H1 (cell line): ENCODE measurements around the gene CEACAM1.

Experiments
- ATF3 ChIP-seq: IDR thresholded peaks from 2 replicates; pipeline ENCODE4 v1.6.1; 2011; ENCODE audit warnings: low read depth, mild to moderate bottlenecking, low read length; ENCODE audit not compliant: insufficient read depth
- BRCA1 ChIP-seq: IDR thresholded peaks from 2 replicates; pipeline ENCODE4 v1.6.1; 2012; ENCODE audit warnings: low read depth, low read length, improper control_type of control experiment
- CEBPB ChIP-seq: IDR thresholded peaks from 2 replicates; pipeline ENCODE4 v1.6.1; 2012; ENCODE audit warnings: low read depth, low read length
- EP300 ChIP-seq, 2 experiments: IDR thresholded peaks; 1 replicate in 1 of 2; 2 replicates in 1 of 2; pipeline ENCODE4 v1.6.1; 2011 to 2012; ENCODE audit warnings: low read depth in 2 of 2, low read length in 2 of 2, mild to moderate bottlenecking in 2 of 2, borderline replicate concordance in 1 of 2, inconsistent platforms in 1 of 2, moderate library complexity in 1 of 2
- POLR2A ChIP-seq, 2 experiments: IDR thresholded peaks; 1 replicate in 1 of 2; 2 replicates in 1 of 2; pipeline ENCODE4 v1.6.1; 2011; ENCODE audit warnings: low read depth in 2 of 2, low read length in 2 of 2, mild to moderate bottlenecking in 2 of 2; ENCODE audit errors: control extremely low read depth in 1 of 2
- TF ChIP-seq, protein P1 (sequence below), 3 experiments: IDR thresholded peaks; 1 replicate in 2 of 3; 2 replicates in 1 of 3; pipeline versions ENCODE4 v1.5.1 to v1.6.1; 2011; ENCODE audit warnings: low read length in 3 of 3, mild to moderate bottlenecking in 3 of 3, inconsistent platforms in 2 of 3, low read depth in 1 of 3, moderate library complexity in 1 of 3; ENCODE audit not compliant: insufficient read depth in 1 of 3; ENCODE audit errors: control extremely low read depth in 1 of 3

DNA sequence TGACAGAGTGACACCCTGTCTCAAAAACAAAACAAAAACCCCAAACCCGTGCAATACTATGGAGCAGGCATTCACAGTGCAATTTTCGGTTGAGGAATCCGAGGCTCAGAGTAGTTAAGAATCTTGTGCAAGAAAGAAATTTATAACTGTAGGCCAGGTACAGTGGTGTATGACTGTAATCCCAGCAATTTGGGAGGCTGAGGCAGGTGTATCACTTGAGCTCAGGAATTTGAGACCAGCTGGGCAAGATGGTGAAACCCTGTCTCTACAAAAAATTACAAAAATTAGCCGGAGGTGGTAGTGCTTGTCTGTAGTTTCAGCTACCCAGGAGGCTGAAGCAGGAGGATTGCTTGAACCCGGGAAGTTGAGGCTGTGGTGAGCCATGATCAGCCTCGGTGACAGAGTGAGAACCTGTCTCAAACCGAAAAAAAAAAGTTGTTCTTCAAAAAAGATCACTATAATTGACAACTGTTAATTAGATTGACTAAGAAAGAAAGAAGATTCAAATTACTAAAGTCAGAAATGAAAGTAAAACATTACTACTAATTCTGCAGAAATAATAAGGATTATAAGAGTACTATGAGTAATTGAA is 12.9 kb downstream of the CEACAM1 start:
- no peak for TF ChIP-seq ATF3
- no peak for TF ChIP-seq POLR2A (IDR thresholded peaks at IDR 0.05; ENCODE audit: control extremely low read depth in 1 of 2, low read depth in 2 of 2, low read length in 2 of 2)
- TF ChIP-seq CEBPB: no peak
- TF ChIP-seq, protein P1, sequence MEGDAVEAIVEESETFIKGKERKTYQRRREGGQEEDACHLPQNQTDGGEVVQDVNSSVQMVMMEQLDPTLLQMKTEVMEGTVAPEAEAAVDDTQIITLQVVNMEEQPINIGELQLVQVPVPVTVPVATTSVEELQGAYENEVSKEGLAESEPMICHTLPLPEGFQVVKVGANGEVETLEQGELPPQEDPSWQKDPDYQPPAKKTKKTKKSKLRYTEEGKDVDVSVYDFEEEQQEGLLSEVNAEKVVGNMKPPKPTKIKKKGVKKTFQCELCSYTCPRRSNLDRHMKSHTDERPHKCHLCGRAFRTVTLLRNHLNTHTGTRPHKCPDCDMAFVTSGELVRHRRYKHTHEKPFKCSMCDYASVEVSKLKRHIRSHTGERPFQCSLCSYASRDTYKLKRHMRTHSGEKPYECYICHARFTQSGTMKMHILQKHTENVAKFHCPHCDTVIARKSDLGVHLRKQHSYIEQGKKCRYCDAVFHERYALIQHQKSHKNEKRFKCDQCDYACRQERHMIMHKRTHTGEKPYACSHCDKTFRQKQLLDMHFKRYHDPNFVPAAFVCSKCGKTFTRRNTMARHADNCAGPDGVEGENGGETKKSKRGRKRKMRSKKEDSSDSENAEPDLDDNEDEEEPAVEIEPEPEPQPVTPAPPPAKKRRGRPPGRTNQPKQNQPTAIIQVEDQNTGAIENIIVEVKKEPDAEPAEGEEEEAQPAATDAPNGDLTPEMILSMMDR (IDR thresholded peaks at IDR 0.05; ENCODE audit: control extremely low read depth in 1 of 3, insufficient read depth in 1 of 3, low read depth in 1 of 3, low read length in 3 of 3): no peak
- no peak for TF ChIP-seq EP300 (IDR thresholded peaks at IDR 0.05; ENCODE audit: borderline replicate concordance in 1 of 2, low read depth in 2 of 2, low read length in 2 of 2)
- TF ChIP-seq BRCA1: no peak
